HG02588 (cell line): Measurements from ENCODE around the gene CC2D1A.

ENCODE experiments used
- ATAC-seq: cut with Tn5 transposase; IDR thresholded peaks from one replicate; pipeline ENCODE4 v1.9.1; 2021; ENCODE audit warnings: mild to moderate bottlenecking, moderate library complexity; ENCODE audit not compliant: unreplicated experiment

CC2D1A gene

GRCh38 chr19:13975870-13976269 lies 69.9 kb downstream of the CC2D1A start:
- ATAC-seq: no peak

DNA sequence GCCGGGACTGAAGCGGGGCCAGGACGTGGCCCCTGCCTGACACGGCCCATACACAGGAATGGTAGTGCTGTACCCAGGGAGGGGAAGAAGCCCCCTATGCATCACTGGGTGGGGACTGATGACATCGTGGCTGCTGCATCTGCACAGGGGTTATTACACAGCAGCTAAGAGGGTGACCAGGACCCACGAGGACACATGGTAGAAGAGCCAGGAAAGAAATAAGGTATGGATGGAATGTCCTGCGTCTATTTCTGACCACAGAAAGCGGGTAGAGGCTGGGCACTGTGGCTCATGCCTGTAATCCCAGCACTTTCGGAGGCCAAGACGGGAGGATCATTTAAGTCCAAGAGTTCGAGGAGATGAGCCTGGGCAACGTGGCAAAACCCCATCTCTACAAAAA lies 70.4 kb downstream of the CC2D1A start:
- no peak for ATAC-seq

GRCh38 chr19:13977803-13978202 lies 71.8 kb downstream of the CC2D1A start:
- no peak for ATAC-seq

- no peak for ATAC-seq
Observed at GRCh38 chr19:13978351-13979243, 72.6 kb downstream of the CC2D1A start.

DNA sequence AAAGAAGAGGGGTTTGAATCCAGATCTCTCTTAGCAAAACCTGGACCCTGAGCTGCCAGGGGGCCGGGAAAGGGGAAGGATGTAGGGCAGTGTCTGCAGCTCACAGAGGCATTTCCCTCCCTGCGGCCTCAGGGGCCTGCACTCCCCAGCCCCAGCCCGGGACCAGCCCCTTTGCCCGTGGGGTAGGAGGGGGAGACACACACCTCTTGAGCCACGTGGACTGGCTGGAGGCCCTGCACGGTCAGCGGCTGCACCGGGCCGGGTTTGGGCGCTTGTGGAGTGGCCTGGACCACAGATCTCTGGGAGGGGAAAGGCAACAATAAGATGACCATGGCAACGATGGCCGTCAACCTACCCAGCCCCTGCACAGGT lies 73.2 kb downstream of the CC2D1A start:
- no peak for ATAC-seq

DNA sequence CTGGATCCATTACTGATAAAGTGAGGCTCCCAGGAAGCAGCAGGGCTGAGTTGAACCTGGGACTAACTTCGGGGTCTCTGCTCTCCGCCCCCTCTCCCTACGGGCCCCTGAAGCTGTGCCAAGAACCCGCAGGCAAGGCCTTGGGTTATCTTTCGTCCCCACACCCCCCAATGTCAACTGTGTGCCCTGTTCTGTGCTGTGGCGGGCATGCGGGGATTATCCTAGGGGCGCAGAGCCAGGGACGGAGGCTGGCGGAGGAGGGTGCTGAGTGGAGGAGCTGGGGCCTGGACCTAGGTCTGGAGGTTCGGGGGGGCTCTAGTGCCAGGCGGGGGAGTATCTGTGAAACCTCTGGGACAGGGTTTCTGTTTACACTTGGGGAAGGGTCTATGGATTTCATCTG lies 73.7 kb downstream of the CC2D1A start:
- ATAC-seq: no peak

GRCh38 chr19:13980340-13980739 lies 74.3 kb downstream of the CC2D1A start:
- ATAC-seq: no peak
